Endothelial cell of umbilical vein (primary cell): Measurements from ENCODE around the gene ITGA2. TPM values are rescaled to one million over a fixed set of nuclear protein-coding genes. Genes with fewer than 3 reads are reported as not detected.

Source experiments
- BruUV-seq: library from RNA; stranded (reverse); fragments of 400-500 nt; replicated peaks from 2 replicates; lab custom pipeline; 2021; lab: Mats Ljungman, UMichigan
- CTCF ChIA-PET: fragments of 300-600, 350-600 bp; sonication (Branson Sonifier 250); formaldehyde crosslinking; loops from one replicate; lab custom pipeline; 2021; ENCODE audit warnings: antibody characterized with exemption, inconsistent platforms; lab: Charles Lee
- POLR2A ChIA-PET: fragments of 300-600, 350-600 bp; sonication (Branson Sonifier 250); formaldehyde crosslinking; loops from one replicate; lab custom pipeline; 2021; ENCODE audit warnings: antibody characterized with exemption, inconsistent platforms; lab: Charles Lee
- DNase-seq: peaks from one replicate; pipeline ENCODE4 v3.0.0-alpha.2; 2011; ENCODE audit warnings: low read depth, low spot score
- FAIRE-seq: peaks from 2 replicates; lab custom pipeline; 2011; peaks lifted over from hg19 to GRCh38; lab: Jason Lieb, UNC
- H2AFZ ChIP-seq: 2 replicates; pipeline ENCODE4 v1.6.0; 2012; ENCODE audit warnings: low read depth, low read length, control low read depth, inconsistent platforms
- H3K27ac ChIP-seq: 2 replicates; pipeline ENCODE4 v1.5.1; 2011; ENCODE audit warnings: low read depth, mild to moderate bottlenecking, control low read depth, low read length, moderate library complexity; ENCODE audit not compliant: insufficient read depth
- H3K27me3 ChIP-seq, 2 experiments: 2 replicates each; pipeline versions ENCODE4 v1.6.0 to v1.6.1; 2011; ENCODE audit warnings: low read length in 2 of 2, mixed read lengths in 1 of 2; ENCODE audit not compliant: control insufficient read depth in 2 of 2, insufficient read depth in 2 of 2
- H3K36me3 ChIP-seq, 2 experiments: 2 replicates in 1 of 2; 3 replicates in 1 of 2; pipeline ENCODE4 v1.5.1; 2011; ENCODE audit warnings: low read length in 2 of 2, mild to moderate bottlenecking in 1 of 2, moderate library complexity in 1 of 2; ENCODE audit not compliant: control insufficient read depth in 2 of 2, insufficient read depth in 2 of 2; ENCODE audit errors: extremely low read depth in 1 of 2
- H3K4me1 ChIP-seq: 3 replicates; pipeline ENCODE4 v1.5.1; 2011; ENCODE audit warnings: mild to moderate bottlenecking, low read length; ENCODE audit not compliant: control insufficient read depth, insufficient read depth; ENCODE audit errors: extremely low read depth
- H3K4me2 ChIP-seq: 2 replicates; pipeline ENCODE4 v1.6.1; 2011; ENCODE audit warnings: low read length, control low read depth, mixed read lengths; ENCODE audit not compliant: insufficient read depth
- H3K4me3 ChIP-seq, 3 experiments: fragments of 200-600 bp in 1 of 3; sonication (generic), shearing (Covaris generic) in 1 of 3; replicated peaks in 1 of 3; 2 replicates each; pipeline ENCODE4 v1.5.1; 2011 to 2016; ENCODE audit warnings: control low read depth in 3 of 3, low read length in 3 of 3, mild to moderate bottlenecking in 2 of 3, inconsistent platforms in 1 of 3, low read depth in 1 of 3, moderate library complexity in 1 of 3; ENCODE audit not compliant: insufficient read depth in 1 of 3
- H3K79me2 ChIP-seq: 2 replicates; pipeline ENCODE4 v1.6.0; 2012; ENCODE audit warnings: low read length, inconsistent platforms; ENCODE audit not compliant: control insufficient read depth, insufficient read depth
- H3K9ac ChIP-seq: replicated peaks from 2 replicates; pipeline ENCODE3; 2011; ENCODE audit warnings: low read length, control low read depth; ENCODE audit not compliant: insufficient read depth; ENCODE audit errors: extremely low read depth
- H3K9me1 ChIP-seq: replicated peaks from 3 replicates; pipeline ENCODE4 v1.6.0; 2011; ENCODE audit warnings: mild to moderate bottlenecking, low read length; ENCODE audit not compliant: control insufficient read depth, insufficient read depth; ENCODE audit errors: extremely low read depth
- H3K9me3 ChIP-seq: replicated peaks from 2 replicates; pipeline ENCODE4 v1.5.1; 2012; ENCODE audit warnings: low read length, inconsistent platforms; ENCODE audit not compliant: control insufficient read depth, insufficient read depth
- H4K20me1 ChIP-seq: replicated peaks from 2 replicates; pipeline ENCODE3; 2011; ENCODE audit warnings: mild to moderate bottlenecking, low read length; ENCODE audit not compliant: control insufficient read depth, insufficient read depth; ENCODE audit errors: extremely low read depth
- CTCF ChIP-seq, 2 donors: IDR thresholded peaks; 1 replicate in 1 of 2; 2 replicates in 1 of 2; pipeline ENCODE4 v1.5.1; 2011; ENCODE audit warnings: low read length in 2 of 2, mild to moderate bottlenecking in 2 of 2, moderate library complexity in 2 of 2, control low read depth in 1 of 2, inconsistent platforms in 1 of 2, low read depth in 1 of 2; ENCODE audit not compliant: insufficient read depth in 1 of 2; ENCODE audit errors: extremely low read depth in 1 of 2
- FOS ChIP-seq: IDR thresholded peaks from 2 replicates; pipeline ENCODE4 v1.6.1; 2011; ENCODE audit warnings: mild to moderate bottlenecking, low read length, moderate library complexity, borderline replicate concordance; ENCODE audit not compliant: insufficient read depth
- JUN ChIP-seq: IDR thresholded peaks from 2 replicates; pipeline ENCODE4 v1.6.1; 2011; ENCODE audit warnings: borderline replicate concordance, low read depth; ENCODE audit not compliant: insufficient read length, insufficient read depth
- MAX ChIP-seq: IDR thresholded peaks from 2 replicates; pipeline ENCODE4 v1.6.1; 2011; ENCODE audit not compliant: insufficient read depth, insufficient read length
- POLR2A ChIP-seq: IDR thresholded peaks from 2 replicates; pipeline ENCODE4 v1.6.1; 2012; ENCODE audit warnings: low read depth, mild to moderate bottlenecking, control low read depth, low read length
- POLR2AphosphoS5 ChIP-seq: IDR thresholded peaks from 2 replicates; pipeline ENCODE4 v1.6.1; 2012; ENCODE audit warnings: low read depth, mild to moderate bottlenecking, control low read depth, low read length, moderate library complexity; ENCODE audit not compliant: insufficient read depth
- dilution Hi-C: fragments of 300-500 bp; cut with MboI; formaldehyde crosslinking; loops from one replicate; pipeline ENCODE4 v1.15.0; 2019; ENCODE audit warnings: low sequenced_read_pairs; ENCODE audit not compliant: extremely low pct_ligation_motif_present
- intact Hi-C: fragments of 100-400 bp; cut with micrococcal nuclease; formaldehyde crosslinking; loops from one replicate; pipeline ENCODE4 v1.10.0; 2022
- polyA plus RNA-seq, 4 experiments: library from polyadenylated mRNA; depleted of rRNA in 3 of 4; stranded (reverse) in 3 of 4; unstranded in 1 of 4; fragments of >200 nt; gene quantifications; 2 replicates each; pipeline versions ENCODE4 v1.2.1 to v1.2.3, GENCODE V29; 2011 to 2012; ENCODE audit warnings: missing spikeins in 1 of 4
- total RNA-seq: library from RNA; stranded (reverse); gene quantifications from 2 replicates; pipeline ENCODE4 v1.2.3, GENCODE V29; 2021

ITGA2 gene
- total and polyA plus RNA-seq, 2 donors (not counting 3 experiments of a cell fraction or from before 2014, with no cell fraction given), result 11.2 to 62.3 TPM

GRCh38 chr5:53011233-53011632 lies 22.1 kb downstream of the ITGA2 start:
- Histone ChIP-seq H3K9me3 (no peaks in the 10 kb centered on the region), H2AFZ (no peak overlapping the region), H3K4me2 (no peak overlapping the region), H3K9me1 (no peaks in the 10 kb centered on the region), H3K27me3 (no peaks in the 10 kb centered on the region), H3K36me3 (no peaks in the 10 kb centered on the region), H3K79me2 (peaks cover 86% of the 10 kb centered on the region), H3K27ac (no peak overlapping the region), H3K9ac (no peak overlapping the region), H4K20me1 (no peaks in the 10 kb centered on the region), H3K4me3 (no peak overlapping the region), H3K4me1 (peaks cover 28% of the 10 kb centered on the region)
- intact Hi-C loops (no loop called here), dilution Hi-C loops (no loop called here)
- ChIA-PET POLR2A (no interaction called here), CTCF (interaction anchor here (1.3 kb wide), 1 partner anchor 25 kb away, joined by 3 read pairs; no protein-coding TSS in a partner anchor)
- DNase-seq, result no peak
- no TSS peak for BruUV-seq
- FAIRE-seq, result no peak
- no peak for TF ChIP-seq MAX

- no peaks in the 10 kb centered on the region for H3K36me3 ChIP-seq
- no peaks in the 10 kb centered on the region for H4K20me1 ChIP-seq
- H3K4me2 ChIP-seq, result no peak overlapping the region
- intact Hi-C loops, result no loop called here
- no peaks in the 10 kb centered on the region for H3K9me1 ChIP-seq
- TF ChIP-seq FOS, result no peak
- no peak for TF ChIP-seq MAX
- no peak for TF ChIP-seq CTCF (IDR thresholded peaks at IDR 0.05; ENCODE audit: extremely low read depth in 1 of 2, insufficient read depth in 1 of 2, low read depth in 1 of 2, low read length in 2 of 2)
- TF ChIP-seq POLR2AphosphoS5, result no peak
- TF ChIP-seq POLR2A, result no peak
- no peak for TF ChIP-seq JUN
- H3K4me3 ChIP-seq, result no peak overlapping the region
- ChIA-PET CTCF (interaction anchor here (0.6 to 1.3 kb wide), 4 partner anchors 10 to 579 kb away, joined by 3 to 5 read pairs (median 4); no protein-coding TSS in a partner anchor), POLR2A (no interaction called here)
- FAIRE-seq (no peak), DNase-seq (no peak)
- dilution Hi-C loops, result no loop called here
- no peak overlapping the region for H2AFZ ChIP-seq
- no TSS peak for BruUV-seq
- no peaks in the 10 kb centered on the region for H3K27me3 ChIP-seq
- H3K79me2 ChIP-seq, result peaks cover 94% of the 10 kb centered on the region
- H3K4me1 ChIP-seq, result peaks cover 2% of the 10 kb centered on the region
- no peak overlapping the region for H3K27ac ChIP-seq
- no peak overlapping the region for H3K9ac ChIP-seq
- H3K9me3 ChIP-seq, result no peaks in the 10 kb centered on the region
Measured at GRCh38 chr5:53013857-53014256, 24.7 kb downstream of the ITGA2 start.
